NB4 (cell line): Measurements from ENCODE around the gene CASP9.
"Not testable (repeated sequence)": the region's sequence is repeated elsewhere in the genome, so short reads cannot be mapped to it uniquely, and the experiment has no call there.

Source experiments
- CTCF ChIP-seq: IDR thresholded peaks from one replicate; pipeline ENCODE4 v1.5.1; 2012; ENCODE audit warnings: low read depth, low read length
- MAX ChIP-seq: IDR thresholded peaks from 2 replicates; pipeline ENCODE4 v1.6.1; 2011; ENCODE audit warnings: low read depth, low read length
- POLR2A ChIP-seq: IDR thresholded peaks from 2 replicates; pipeline ENCODE4 v1.6.1; 2011; ENCODE audit warnings: mild to moderate bottlenecking; ENCODE audit not compliant: insufficient read length; ENCODE audit errors: extremely low read depth

GRCh38 chr1:15482983-15483543 is 41.0 kb downstream of the CASP9 start:
- not testable (repeated sequence) for TF ChIP-seq CTCF, MAX, POLR2A
